NCI-H2029 treated with DMSO at 0.1 percent for 48 hours (cell line): ENCODE measurements around the gene ZNF157.

ENCODE experiments used
- DNase-seq: peaks from one replicate; lab custom pipeline; 2025; lab: John Stamatoyannopoulos, UW

Gene ZNF157

GRCh38 chrX:47447607-47448006 is 77.2 kb downstream of the ZNF157 start:
- DNase-seq: no peak

DNA sequence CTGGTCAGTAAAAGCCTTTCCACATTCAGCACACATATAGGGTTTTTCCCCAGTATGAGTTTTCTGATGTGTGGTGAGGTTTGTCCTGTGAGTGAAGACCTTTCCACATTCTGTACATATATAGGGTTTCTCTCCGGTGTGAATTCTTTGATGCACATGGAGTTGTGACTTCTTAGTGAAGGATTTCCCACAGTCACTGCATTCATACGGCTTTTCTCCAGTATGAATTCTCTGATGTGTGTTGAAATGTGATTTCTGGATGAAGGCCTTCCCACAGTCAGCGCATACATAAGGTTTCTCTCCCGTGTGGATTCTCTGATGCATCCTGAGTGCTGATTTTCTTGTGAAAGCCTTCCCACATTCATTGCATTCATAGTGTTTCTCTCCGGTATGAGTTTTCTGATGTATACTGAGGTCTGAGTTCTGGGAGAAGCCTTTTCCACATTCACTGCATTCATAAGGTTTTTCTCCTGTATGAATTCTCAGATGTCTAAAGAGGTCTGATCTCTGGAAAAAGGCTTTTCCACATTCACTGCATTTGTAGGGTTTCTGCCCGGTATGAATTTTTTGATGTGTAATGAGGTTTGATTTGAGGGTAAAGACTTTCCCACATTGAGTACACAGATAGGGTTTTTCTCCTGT is 77.9 kb downstream of the ZNF157 start:
- no peak for DNase-seq

DNA sequence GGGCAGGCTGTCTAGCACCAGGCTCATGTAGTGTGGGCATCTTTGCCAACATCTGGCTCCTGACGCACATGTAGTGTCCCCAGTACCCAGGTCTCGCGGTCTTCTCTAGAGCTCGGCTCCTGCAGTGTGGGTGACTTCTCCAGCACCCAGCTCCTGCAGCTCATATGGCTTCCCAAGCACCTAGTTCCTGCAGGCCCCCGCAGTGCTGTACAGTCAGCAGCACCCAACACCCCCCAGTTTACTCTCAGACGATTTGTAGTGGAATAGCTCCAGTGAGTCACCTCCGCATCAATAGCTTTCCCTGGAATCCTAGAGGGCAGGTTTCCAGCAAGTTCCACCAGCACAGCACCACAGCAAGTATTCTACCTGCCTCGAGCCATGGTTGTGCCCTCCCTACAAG is 81.7 kb downstream of the ZNF157 start:
- DNase-seq: no peak

GRCh38 chrX:47456080-47456479 is 85.7 kb downstream of the ZNF157 start:
- DNase-seq: no peak

- DNase-seq: no peak
Observed at GRCh38 chrX:47458528-47458927, 88.2 kb downstream of the ZNF157 start.

DNA sequence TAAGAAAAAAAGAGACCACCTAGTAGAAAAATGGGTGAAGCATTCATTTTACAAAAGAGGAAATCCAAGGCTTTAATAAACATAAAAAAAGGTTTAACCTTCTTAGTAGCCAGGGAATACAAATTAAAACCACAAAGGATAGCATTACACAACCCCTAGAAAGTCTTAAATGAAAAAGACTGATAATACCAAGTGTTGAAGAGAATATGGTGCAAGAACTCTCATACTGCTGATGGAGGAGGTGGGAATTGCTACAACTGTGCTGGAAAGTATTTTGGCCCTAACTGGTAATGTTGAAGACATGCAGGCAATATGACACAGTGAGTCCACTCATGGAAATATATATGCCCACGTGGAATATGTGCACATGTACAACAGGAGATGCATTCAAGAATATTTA is 90.2 kb downstream of the ZNF157 start:
- no peak for DNase-seq
